ENCODE results near the gene LARGE1. TPM values are rescaled to one million over a fixed set of nuclear protein-coding genes. Genes with fewer than 3 reads are reported as not detected.

Gene LARGE1
- total RNA-seq, 2 donors from 2014 or later: 80.5 to 101 TPM

DNA sequence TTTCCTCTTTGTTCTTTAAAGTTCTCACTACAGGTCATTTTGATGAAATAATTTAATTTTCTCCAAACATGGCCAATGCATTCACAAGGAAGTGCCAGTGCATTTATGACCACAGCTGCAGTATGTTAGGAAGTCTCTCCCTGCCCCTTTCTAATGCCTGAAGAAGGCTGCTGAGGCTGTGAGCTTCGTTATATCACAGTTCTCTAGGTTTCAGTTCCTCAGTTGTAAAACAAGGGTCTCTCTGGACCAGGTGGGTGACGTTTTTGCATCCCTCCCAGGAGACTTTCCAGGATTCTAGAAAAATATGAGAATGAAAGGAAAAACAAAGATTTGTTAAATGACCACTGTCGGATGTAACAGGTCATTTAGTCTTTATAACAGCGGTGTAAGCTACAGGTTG, 171.6 kb downstream of the LARGE1 start:
- no peak for DNase-seq (ENCODE audit: low spot score)
- Histone ChIP-seq H3K36me3 (no peaks in the 10 kb centered on the region), H3K4me1 (no peaks in the 10 kb centered on the region)

DNA sequence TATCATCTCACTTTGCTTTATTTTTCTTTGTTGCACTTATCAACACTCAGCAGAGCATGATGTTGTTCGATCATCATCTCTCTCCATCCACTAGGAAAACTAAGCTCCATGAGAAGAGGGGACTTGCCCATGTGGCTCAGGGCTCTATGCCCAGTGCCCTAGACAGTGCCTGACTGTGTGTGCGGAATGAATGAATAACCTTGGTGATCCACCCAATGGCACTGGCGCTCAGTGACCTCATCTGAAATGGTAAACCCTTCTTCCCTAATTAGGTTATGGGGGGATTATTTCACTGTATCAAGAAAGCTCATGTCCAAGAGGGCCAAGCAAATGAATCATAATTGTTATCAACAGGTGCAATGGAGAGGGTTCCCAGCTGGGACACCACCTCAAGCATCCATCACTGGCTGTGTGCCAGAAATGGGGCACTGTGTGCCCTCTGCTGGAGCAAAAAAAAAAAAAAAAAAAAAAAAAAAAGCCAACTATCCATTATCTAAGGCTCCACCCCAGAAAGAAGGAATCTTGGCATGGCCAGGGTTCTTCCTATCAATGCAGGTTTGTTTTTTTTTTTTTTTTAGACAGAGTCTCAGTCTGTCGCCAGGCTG, 172.6 kb downstream of the LARGE1 start:
- H3K4me1 ChIP-seq: no peaks in the 10 kb centered on the region
- no peak for DNase-seq (ENCODE audit: low spot score)
- no peaks in the 10 kb centered on the region for H3K9me3 ChIP-seq
- TF ChIP-seq, protein P1, sequence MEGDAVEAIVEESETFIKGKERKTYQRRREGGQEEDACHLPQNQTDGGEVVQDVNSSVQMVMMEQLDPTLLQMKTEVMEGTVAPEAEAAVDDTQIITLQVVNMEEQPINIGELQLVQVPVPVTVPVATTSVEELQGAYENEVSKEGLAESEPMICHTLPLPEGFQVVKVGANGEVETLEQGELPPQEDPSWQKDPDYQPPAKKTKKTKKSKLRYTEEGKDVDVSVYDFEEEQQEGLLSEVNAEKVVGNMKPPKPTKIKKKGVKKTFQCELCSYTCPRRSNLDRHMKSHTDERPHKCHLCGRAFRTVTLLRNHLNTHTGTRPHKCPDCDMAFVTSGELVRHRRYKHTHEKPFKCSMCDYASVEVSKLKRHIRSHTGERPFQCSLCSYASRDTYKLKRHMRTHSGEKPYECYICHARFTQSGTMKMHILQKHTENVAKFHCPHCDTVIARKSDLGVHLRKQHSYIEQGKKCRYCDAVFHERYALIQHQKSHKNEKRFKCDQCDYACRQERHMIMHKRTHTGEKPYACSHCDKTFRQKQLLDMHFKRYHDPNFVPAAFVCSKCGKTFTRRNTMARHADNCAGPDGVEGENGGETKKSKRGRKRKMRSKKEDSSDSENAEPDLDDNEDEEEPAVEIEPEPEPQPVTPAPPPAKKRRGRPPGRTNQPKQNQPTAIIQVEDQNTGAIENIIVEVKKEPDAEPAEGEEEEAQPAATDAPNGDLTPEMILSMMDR (IDR thresholded peaks at IDR 0.05): no peak
- H3K27me3 ChIP-seq: no peaks in the 10 kb centered on the region
- H3K36me3 ChIP-seq: no peaks in the 10 kb centered on the region
- H3K4me3 ChIP-seq: no peak overlapping the region
- no peak overlapping the region for H3K27ac ChIP-seq

More for the DNA sequence above, 171.6 kb downstream of the LARGE1 start:
- Histone ChIP-seq H3K27ac (no peak overlapping the region), H3K27me3 (no peaks in the 10 kb centered on the region), H3K4me3 (no peak overlapping the region), H3K9me3 (no peaks in the 10 kb centered on the region)
- TF ChIP-seq, protein P1 (IDR thresholded peaks at IDR 0.05): no peak

DNA sequence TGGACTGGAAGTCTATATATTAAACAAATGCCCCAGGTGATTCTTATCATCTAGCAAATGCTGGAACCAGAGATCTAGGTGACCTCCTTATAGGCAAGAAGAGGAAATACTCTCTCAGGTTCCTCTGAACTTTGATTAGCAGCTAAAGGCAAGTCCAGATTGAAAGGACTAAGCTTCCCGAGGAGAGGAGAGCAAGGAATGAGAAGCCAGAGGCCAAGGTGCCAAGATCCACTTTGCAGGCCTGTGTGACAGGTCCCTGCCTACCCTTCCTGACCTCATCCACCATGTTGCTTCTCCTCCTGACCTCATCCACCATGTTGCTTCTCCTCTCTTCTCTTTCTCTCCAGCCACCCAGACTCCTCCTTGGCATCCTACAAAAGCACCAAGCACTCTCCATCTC, 173.2 kb downstream of the LARGE1 start:
- Histone ChIP-seq H3K4me1 (no peaks in the 10 kb centered on the region), H3K36me3 (no peaks in the 10 kb centered on the region), H3K4me3 (no peak overlapping the region), H3K9me3 (no peaks in the 10 kb centered on the region), H3K27me3 (no peaks in the 10 kb centered on the region), H3K27ac (no peak overlapping the region)
- TF ChIP-seq, protein P1 (IDR thresholded peaks at IDR 0.05): no peak
- DNase-seq (ENCODE audit: low spot score): no peak

DNA sequence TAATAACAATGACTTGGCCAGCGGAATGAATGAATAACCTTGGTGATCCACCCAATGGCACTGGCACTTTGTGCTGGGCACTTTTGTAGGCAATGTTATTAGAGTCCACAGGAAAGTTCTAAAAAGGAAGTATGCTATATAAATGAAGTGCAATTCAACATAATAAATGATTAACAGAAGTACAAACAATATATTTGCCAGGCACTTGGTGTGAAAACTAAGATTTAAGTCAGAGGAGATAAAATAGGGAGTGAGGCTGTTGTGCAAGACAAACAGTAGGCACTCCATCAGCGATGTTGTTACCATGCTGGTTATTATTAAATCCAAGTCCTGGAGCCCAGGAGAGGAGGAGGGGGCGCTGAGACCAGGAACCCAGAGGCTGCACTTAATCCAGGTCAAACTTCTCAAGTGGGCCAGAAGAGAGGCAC, 173.8 kb downstream of the LARGE1 start:
- Histone ChIP-seq H3K36me3 (no peaks in the 10 kb centered on the region), H3K9me3 (no peaks in the 10 kb centered on the region), H3K27me3 (no peaks in the 10 kb centered on the region), H3K27ac (no peak overlapping the region), H3K4me3 (no peak overlapping the region), H3K4me1 (no peaks in the 10 kb centered on the region)
- DNase-seq (ENCODE audit: low spot score): no peak
- TF ChIP-seq, protein P1 (IDR thresholded peaks at IDR 0.05): no peak

DNA sequence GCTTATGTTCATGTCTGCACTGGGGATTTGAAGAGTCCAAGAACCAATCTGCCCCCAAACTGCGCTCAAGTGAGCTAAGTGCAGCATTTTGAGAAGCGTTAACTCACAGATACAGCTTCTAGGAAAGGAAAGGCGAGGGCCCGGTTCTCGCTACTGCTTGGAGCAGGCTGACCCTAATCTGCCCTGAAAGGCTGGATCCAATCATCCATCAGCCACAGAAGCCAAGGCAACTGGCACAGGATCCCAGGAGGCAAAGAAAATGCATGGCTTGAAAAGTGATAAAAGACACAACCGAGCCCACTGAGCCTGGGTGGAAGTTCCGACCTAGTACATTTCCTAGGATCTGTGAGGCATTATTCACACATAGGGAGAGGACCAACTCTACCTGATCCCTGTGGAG, 174.8 kb downstream of the LARGE1 start:
- H3K27me3 ChIP-seq: no peaks in the 10 kb centered on the region
- no peak for DNase-seq (ENCODE audit: low spot score)
- H3K4me3 ChIP-seq: no peak overlapping the region
- no peaks in the 10 kb centered on the region for H3K4me1 ChIP-seq
- H3K36me3 ChIP-seq: no peaks in the 10 kb centered on the region
- TF ChIP-seq, protein P1 (IDR thresholded peaks at IDR 0.05): no peak
- no peak overlapping the region for H3K27ac ChIP-seq
- no peaks in the 10 kb centered on the region for H3K9me3 ChIP-seq

DNA sequence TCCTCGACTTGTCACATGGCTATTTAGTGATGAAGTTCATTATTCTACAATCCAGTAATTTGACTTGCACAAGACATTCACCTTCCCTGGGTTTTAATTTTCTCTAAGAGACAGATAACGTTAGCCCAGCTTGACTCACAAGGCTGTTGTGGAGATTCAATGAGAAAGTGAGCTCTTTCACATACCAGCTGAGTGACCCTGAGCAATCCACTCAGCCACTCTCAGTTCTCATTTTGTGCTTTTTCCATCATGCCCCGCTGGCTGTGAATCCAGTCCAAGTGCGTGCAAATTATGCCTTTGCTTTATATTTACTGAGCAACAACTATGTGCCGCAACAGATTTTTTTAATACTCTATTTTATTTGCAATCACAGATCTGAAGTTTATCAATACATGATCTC, 176.5 kb downstream of the LARGE1 start:
- Histone ChIP-seq H3K27me3 (no peaks in the 10 kb centered on the region), H3K4me3 (no peak overlapping the region), H3K36me3 (no peaks in the 10 kb centered on the region), H3K9me3 (no peaks in the 10 kb centered on the region), H3K27ac (no peak overlapping the region), H3K4me1 (no peaks in the 10 kb centered on the region)
- DNase-seq (ENCODE audit: low spot score): no peak
- TF ChIP-seq, protein P1 (IDR thresholded peaks at IDR 0.05): no peak

All from right atrium auricular region (tissue), 2 donors.